ENCODE data around the gene RPS2. TPM values are rescaled to one million over a fixed set of nuclear protein-coding genes. Genes with fewer than 3 reads are reported as not detected.

RPS2 gene
- total RNA-seq, 3 donors from 2014 or later = 1,284 to 2,138 (median 1,849) TPM

- TF ChIP-seq, protein P1, sequence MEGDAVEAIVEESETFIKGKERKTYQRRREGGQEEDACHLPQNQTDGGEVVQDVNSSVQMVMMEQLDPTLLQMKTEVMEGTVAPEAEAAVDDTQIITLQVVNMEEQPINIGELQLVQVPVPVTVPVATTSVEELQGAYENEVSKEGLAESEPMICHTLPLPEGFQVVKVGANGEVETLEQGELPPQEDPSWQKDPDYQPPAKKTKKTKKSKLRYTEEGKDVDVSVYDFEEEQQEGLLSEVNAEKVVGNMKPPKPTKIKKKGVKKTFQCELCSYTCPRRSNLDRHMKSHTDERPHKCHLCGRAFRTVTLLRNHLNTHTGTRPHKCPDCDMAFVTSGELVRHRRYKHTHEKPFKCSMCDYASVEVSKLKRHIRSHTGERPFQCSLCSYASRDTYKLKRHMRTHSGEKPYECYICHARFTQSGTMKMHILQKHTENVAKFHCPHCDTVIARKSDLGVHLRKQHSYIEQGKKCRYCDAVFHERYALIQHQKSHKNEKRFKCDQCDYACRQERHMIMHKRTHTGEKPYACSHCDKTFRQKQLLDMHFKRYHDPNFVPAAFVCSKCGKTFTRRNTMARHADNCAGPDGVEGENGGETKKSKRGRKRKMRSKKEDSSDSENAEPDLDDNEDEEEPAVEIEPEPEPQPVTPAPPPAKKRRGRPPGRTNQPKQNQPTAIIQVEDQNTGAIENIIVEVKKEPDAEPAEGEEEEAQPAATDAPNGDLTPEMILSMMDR (IDR thresholded peaks at IDR 0.05) = no peak
- ATAC-seq = no peak
- intact Hi-C loops (cut with DNase I, micrococcal nuclease) = no loop called here
Observed at GRCh38 chr16:1914988-1915387, 49.6 kb downstream of the RPS2 start.

DNA sequence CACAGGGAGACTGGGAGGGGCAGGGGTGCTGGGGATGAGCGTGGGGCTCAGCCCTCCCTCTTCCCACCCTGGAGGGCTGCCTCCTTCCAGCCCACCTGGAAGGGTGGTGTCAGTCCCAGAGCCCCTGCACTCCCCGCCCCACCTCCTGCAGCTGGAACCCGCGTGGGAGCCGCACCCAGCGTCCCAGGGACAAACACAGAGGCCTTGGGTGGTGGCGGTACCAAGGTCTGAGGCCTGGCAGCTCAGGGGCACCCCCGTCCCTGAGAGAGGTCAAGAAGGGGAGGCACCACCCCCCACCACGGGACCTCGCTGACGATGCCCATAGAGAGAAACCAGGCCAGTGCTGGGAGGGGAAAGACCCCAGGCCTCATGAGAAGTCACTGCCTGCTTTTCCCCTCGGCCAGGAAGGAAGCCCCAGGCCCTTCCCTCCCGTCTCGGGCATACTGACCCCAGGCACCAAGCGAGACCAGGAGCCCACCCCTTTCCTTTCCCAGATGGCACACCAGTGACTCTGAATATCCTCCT is 50.5 kb downstream of the RPS2 start:
- peaks cover 23% of the 10 kb centered on the region for H3K4me1 ChIP-seq (ENCODE audit: low read depth)
- no peaks in the 10 kb centered on the region for H3K36me3 ChIP-seq (ENCODE audit: low read depth)
- H3K9me3 ChIP-seq = no peaks in the 10 kb centered on the region
- ATAC-seq (peak; percentile 13), DNase-seq (peak in 2 of 3 donors; percentile 48 to 70)
- no peak overlapping the region for H3K4me3 ChIP-seq
- TF ChIP-seq, protein P1 (IDR thresholded peaks at IDR 0.05) = no peak
- intact Hi-C loops (cut with DNase I, micrococcal nuclease) = no loop called here

More at GRCh38 chr16:1914988-1915387, 49.6 kb downstream of the RPS2 start:
- DNase-seq = no peak
- Histone ChIP-seq H3K9me3 (no peaks in the 10 kb centered on the region), H3K4me3 (no peak overlapping the region), H3K4me1 (ENCODE audit: low read depth) (peaks cover 23% of the 10 kb centered on the region), H3K36me3 (ENCODE audit: low read depth) (no peaks in the 10 kb centered on the region)

DNA sequence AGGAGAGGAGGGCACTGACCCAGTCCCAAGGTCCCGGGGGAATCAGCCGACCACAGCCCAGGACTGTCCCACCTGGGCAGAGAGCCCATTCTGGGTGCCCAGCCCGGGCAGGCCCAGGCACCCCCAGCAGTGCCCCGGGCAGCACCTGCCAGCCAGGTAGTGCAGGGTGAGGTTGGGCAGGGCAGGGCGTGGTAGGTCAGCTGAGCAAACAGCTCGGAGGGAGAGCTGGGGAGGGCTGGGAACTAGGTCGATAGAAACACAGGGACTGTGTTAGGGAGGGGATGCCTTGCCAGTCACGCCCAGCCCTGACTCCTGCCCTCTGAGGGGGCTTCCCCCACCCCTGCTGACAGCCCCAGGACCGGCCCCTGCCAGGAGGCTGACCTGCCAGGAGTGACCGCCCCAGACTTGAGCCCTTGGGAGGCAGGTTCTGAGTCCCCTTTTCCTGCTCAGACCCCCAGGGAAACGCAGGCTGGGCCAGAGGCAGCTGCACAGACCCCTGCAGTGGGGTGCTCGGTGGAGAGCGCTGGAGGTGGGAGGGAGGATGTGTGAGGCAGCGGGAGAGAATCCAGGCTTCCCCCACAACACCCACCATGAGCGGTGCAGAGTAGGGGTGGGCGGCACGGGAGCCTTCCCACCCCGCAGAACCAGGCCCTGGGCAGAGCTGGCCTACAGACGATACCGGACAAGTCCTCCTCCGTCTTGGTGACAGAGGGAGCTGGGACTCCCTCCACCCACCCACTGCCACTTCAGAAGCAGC is 51.1 kb downstream of the RPS2 start:
- H3K9me3 ChIP-seq = no peaks in the 10 kb centered on the region
- H3K4me3 ChIP-seq = no peak overlapping the region
- H3K4me1 ChIP-seq (ENCODE audit: low read depth) = peaks cover 23% of the 10 kb centered on the region
- no peaks in the 10 kb centered on the region for H3K36me3 ChIP-seq (ENCODE audit: low read depth)
- ATAC-seq = peak; percentile 92
- intact Hi-C loops (cut with DNase I, micrococcal nuclease) = no loop called here
- DNase-seq = peak; percentile 93 to 94 (median 93)
- TF ChIP-seq, protein P1 (IDR thresholded peaks at IDR 0.05) = no peak

DNA sequence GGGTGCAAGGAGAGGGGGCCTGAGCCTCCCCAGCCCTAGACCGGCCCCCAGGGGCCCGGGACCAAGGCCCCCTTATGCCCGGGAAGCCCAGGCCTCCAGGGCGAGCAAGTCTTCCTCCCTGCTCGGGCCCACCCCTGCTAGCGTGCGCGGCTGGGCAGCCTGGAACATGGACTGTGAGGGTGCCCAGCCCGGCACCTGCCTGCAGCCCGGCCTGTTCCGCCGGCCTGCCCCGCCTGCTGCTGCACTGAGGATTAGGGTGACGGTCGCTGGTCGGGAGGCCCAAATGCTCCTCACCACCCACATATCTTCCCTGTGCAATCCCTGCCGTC is 52.4 kb downstream of the RPS2 start:
- TF ChIP-seq, protein P1 (IDR thresholded peaks at IDR 0.05) = no peak
- intact Hi-C loops (cut with DNase I, micrococcal nuclease) = no loop called here
- H3K4me3 ChIP-seq = no peak overlapping the region
- no peaks in the 10 kb centered on the region for H3K9me3 ChIP-seq
- DNase-seq (no peak), ATAC-seq (no peak)
- no peaks in the 10 kb centered on the region for H3K36me3 ChIP-seq (ENCODE audit: low read depth)
- H3K4me1 ChIP-seq (ENCODE audit: low read depth) = peaks cover 23% of the 10 kb centered on the region

Other genes with a start within 250 kb of the RPS2 start
- 10 to 100 TPM; 49.1 to 66.0 (median 56.0) TPM for gene NME3, start 193.3 kb downstream of the RPS2 start, total RNA-seq
- 10 to 100 TPM; 18.4 to 43.1 (median 24.7) TPM for gene EME2, start 192.0 kb downstream of the RPS2 start, total RNA-seq
- gene MRPS34, start 191.7 kb downstream of the RPS2 start, total RNA-seq = 100 to 1,000 TPM in 1 of 3 donors, 10 to 100 TPM in 2; 89.1 to 107 (median 91.0) TPM
- 10 to 100 TPM; 39.7 to 56.5 (median 52.2) TPM for gene SPSB3, start 182.3 kb downstream of the RPS2 start, total RNA-seq
- gene NUBP2, start 181.9 kb downstream of the RPS2 start, total RNA-seq = 10 to 100 TPM; 32.1 to 43.1 (median 39.3) TPM
- 1 to 10 TPM in 2 of 3 donors, under 1 TPM in 1; 0.51 to 1.9 (median 1.8) TPM for gene IGFALS, start 171.1 kb downstream of the RPS2 start, total RNA-seq
- gene HAGH, start 138.0 kb downstream of the RPS2 start, total RNA-seq = 10 to 100 TPM; 63.4 to 94.8 (median 68.0) TPM
- gene FAHD1, start 137.6 kb downstream of the RPS2 start, total RNA-seq = 10 to 100 TPM; 31.4 to 59.6 (median 54.6) TPM
- gene MEIOB, start 92.7 kb downstream of the RPS2 start, total RNA-seq = not detected
- 1 to 10 TPM; 2.5 to 3.1 (median 2.6) TPM for gene HS3ST6, start 46.4 kb downstream of the RPS2 start, total RNA-seq
- gene MSRB1, start 21.6 kb downstream of the RPS2 start, total RNA-seq = 10 to 100 TPM; 34.8 to 46.3 (median 40.5) TPM
- gene RPL3L, start 10.1 kb downstream of the RPS2 start, total RNA-seq = not detected
- gene NDUFB10, start 5.3 kb downstream of the RPS2 start, total RNA-seq = 100 to 1,000 TPM; 204 to 212 (median 210) TPM
- not detected for gene RNF151, start 2.0 kb upstream of the RPS2 start, total RNA-seq
- 10 to 100 TPM; 21.6 to 25.5 (median 24.0) TPM for gene TBL3, start 7.2 kb upstream of the RPS2 start, total RNA-seq
- gene NOXO1, start 16.6 kb upstream of the RPS2 start, total RNA-seq = 10 to 100 TPM; 12.2 to 39.9 (median 27.1) TPM
- gene GFER, start 19.4 kb upstream of the RPS2 start, total RNA-seq = 10 to 100 TPM; 42.1 to 75.5 (median 68.8) TPM
- 1 to 10 TPM; 1.3 to 7.9 (median 1.5) TPM for gene SYNGR3, start 25.1 kb upstream of the RPS2 start, total RNA-seq
- 10 to 100 TPM; 41.9 to 45.4 (median 42.4) TPM for gene ZNF598, start 45.0 kb upstream of the RPS2 start, total RNA-seq
- 1 to 10 TPM in 1 of 3 donors, under 1 TPM in 2; 0.32 to 2.1 (median 0.60) TPM for gene NPW, start 55.0 kb upstream of the RPS2 start, total RNA-seq
- gene NHERF2, start 62.1 kb upstream of the RPS2 start, total RNA-seq = 10 to 100 TPM; 54.5 to 65.4 (median 60.0) TPM
- gene NTHL1, start 83.0 kb upstream of the RPS2 start, total RNA-seq = 10 to 100 TPM; 23.5 to 28.2 (median 24.5) TPM
- 100 to 1,000 TPM; 140 to 161 (median 150) TPM for gene TSC2, start 83.2 kb upstream of the RPS2 start, total RNA-seq
- gene PKD1, start 171.1 kb upstream of the RPS2 start, total RNA-seq = 100 to 1,000 TPM in 1 of 3 donors, 10 to 100 TPM in 2; 63.9 to 233 (median 80.8) TPM
- gene RAB26, start 183.8 kb upstream of the RPS2 start, total RNA-seq = 10 to 100 TPM in 2 of 3 donors, 1 to 10 TPM in 1; 3.8 to 28.3 (median 15.7) TPM
- gene TRAF7, start 191.0 kb upstream of the RPS2 start, total RNA-seq = 100 to 1,000 TPM in 1 of 3 donors, 10 to 100 TPM in 2; 91.5 to 104 (median 94.0) TPM
- 1 to 10 TPM in 2 of 3 donors, under 1 TPM in 1; 0.06 to 1.5 (median 1.0) TPM for gene CASKIN1, start 231.8 kb upstream of the RPS2 start, total RNA-seq
- 10 to 100 TPM; 25.5 to 30.9 (median 29.8) TPM for gene MLST8, start 240.6 kb upstream of the RPS2 start, total RNA-seq
- gene BRICD5, start 246.0 kb upstream of the RPS2 start, total RNA-seq = 10 to 100 TPM in 2 of 3 donors, 1 to 10 TPM in 1; 8.4 to 12.3 (median 12.1) TPM